Lower leg skin (tissue), 4 donors: ENCODE results near the gene LMNA. TPM values are rescaled to one million over a fixed set of nuclear protein-coding genes. Genes with fewer than 3 reads are reported as not detected.

ENCODE experiments used
- DNase-seq, 2 donors: peaks; one replicate each; pipeline ENCODE4 v3.0.0-alpha.2; 2019; ENCODE audit warnings: low spot score in 2 of 2
- H3K4me3 ChIP-seq: fragments of 200-600 bp; sonication (generic); 2 replicates; pipeline ENCODE4 v1.5.1; 2017; ENCODE audit warnings: mild to moderate bottlenecking, low read depth; ENCODE audit not compliant: poor library complexity, severe bottlenecking
- CTCF ChIP-seq, 3 donors: fragments of 450-650 bp; IDR thresholded peaks; one replicate each; pipeline ENCODE4 v1.5.1; 2016; ENCODE audit warnings: antibody characterized with exemption in 3 of 3, mild to moderate bottlenecking in 3 of 3, moderate library complexity in 2 of 3
- POLR2A ChIP-seq, 2 donors: fragments of 450-650 bp; IDR thresholded peaks; one replicate each; pipeline ENCODE4 v1.6.1; 2016 to 2017; ENCODE audit warnings: antibody characterized with exemption in 2 of 2, mild to moderate bottlenecking in 1 of 2, moderate library complexity in 1 of 2
- WGBS, 2 donors: methylation state at CpG; one replicate each; pipeline ENCODE4 v1.1.5; 2018; 5-methylcytosine and 5-hydroxymethylcytosine counted together
- intact Hi-C: fragments of 100-400 bp; cut with DNase I; formaldehyde crosslinking; loops from one replicate; pipeline ENCODE4 v1.15.0; 2023; ENCODE audit warnings: low total_unique reads
- total RNA-seq, 4 donors: library from RNA; depleted of rRNA; stranded (reverse); fragments of >200 nt; gene quantifications; one replicate each; pipeline ENCODE4 v1.1.0, GENCODE V29; 2016

The LMNA gene
- total RNA-seq, 4 donors from 2014 or later = 530 to 611 (median 555) TPM

DNA sequence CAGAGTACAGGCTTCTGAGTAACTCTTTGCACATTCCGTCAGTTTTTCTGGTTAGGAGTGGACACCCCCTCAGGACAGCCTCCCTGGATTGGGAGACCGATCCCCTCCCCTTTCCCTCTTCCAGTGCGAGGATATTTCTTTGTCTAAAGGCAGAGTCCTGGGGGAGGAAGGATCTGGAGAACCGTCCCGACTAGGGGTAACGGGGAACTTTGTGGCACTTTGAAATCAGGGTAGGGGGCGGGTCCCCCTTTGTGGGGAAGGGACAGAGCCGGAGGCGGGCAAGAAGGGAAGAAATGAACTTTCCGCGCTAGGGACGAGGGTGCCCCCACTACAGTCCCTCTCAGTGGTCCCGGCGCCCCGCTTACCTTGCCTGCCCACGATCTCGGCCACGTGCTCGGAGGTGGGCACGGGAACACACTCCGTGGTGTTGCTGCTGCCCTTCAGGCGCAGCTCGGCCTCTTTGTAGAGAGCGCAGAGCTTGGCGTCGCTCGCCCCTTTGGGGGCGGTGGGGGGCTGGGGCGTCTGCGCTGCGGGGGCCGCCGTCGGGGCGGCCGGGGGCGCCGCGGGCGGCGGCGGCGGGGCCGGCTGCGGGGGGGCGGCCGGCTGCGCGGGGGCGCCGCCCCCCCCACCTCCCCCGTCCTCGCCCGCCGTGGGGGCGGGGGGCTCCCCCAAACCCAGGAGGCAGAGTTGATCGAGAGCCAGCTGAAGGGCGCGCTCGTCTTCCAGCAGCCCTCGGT lies 33.2 kb upstream of the LMNA start:
- WGBS, 2 donors = 8 to 10% methylated on average over 30 to 49 of the region's 61 CpGs

GRCh38 chr1:156081917-156082308 lies 32.6 kb upstream of the LMNA start:
- intact Hi-C loops = no loop called here
- no peak for DNase-seq
- whole genome bisulfite sequencing, 2 donors = 0 to 3% methylated on average over 7 to 8 of the region's 10 CpGs

More for the DNA sequence above, 33.2 kb upstream of the LMNA start:
- intact Hi-C loops = no loop called here
- no peak for DNase-seq
- peak overlapping the region; percentile 57 for H3K4me3 ChIP-seq
- TF ChIP-seq POLR2A (IDR thresholded peaks at IDR 0.05) (no peak), CTCF (IDR thresholded peaks at IDR 0.05) (no peak)

DNA sequence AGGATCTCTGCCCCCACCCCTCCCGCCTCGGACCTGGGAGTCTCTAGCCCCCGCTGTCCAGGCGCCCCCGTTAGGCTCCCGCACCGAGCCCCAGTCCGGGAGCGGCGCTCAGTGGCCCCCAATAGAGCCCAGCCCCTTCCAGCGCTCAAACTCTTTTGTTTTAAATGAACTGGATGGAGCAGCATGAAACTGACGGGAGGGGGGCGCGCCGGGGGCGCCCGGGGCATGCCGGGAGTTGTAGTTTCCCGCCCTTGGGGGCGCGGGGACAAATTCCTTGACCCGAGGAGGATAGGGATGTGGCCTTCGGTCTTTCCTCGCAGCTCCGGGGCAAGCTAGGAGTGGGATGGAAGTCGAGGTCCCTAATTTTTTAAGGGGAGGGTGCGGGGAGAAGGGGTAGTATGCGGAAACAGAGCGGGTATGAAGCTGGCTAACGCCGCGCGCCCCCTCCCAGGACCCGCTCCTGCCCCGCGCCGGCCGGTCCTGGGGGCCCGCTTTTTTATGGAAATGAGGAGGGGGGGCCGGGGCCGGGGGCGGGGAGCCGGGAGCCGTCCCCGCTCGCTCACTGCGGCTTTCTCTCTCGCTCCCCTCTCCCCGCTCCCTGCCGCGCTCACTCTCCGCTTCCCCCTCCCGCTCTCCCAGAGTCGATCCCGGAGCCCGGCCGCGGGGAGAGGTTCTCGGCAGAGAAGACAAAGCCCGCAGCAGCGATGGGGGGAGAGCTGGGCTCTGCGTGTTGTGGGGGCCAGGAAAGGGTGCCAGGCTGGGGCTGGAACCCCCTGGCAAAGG lies 32.0 kb upstream of the LMNA start, which contains the start of gene MEX3A:
MEX3A (minus strand) TSS at position 157 of the 783 bp plus-strand sequence. CDS start 467 bp downstream, outside the sequence.
- peak within 1 kb of the TSS; percentile 57 for H3K4me3 ChIP-seq
- peak; percentile 69 to 96 for DNase-seq
- WGBS, 2 donors = 0 to 1% methylated on average over 49 to 58 of the region's 62 CpGs
- intact Hi-C loops = no loop called here
- no peak for TF ChIP-seq POLR2A (IDR thresholded peaks at IDR 0.05)
- no peak for TF ChIP-seq CTCF (IDR thresholded peaks at IDR 0.05)

More at GRCh38 chr1:156081917-156082308, 32.6 kb upstream of the LMNA start:
- H3K4me3 ChIP-seq = peak overlapping the region; percentile 57
- TF ChIP-seq POLR2A (IDR thresholded peaks at IDR 0.05) (no peak), CTCF (IDR thresholded peaks at IDR 0.05) (no peak)

DNA sequence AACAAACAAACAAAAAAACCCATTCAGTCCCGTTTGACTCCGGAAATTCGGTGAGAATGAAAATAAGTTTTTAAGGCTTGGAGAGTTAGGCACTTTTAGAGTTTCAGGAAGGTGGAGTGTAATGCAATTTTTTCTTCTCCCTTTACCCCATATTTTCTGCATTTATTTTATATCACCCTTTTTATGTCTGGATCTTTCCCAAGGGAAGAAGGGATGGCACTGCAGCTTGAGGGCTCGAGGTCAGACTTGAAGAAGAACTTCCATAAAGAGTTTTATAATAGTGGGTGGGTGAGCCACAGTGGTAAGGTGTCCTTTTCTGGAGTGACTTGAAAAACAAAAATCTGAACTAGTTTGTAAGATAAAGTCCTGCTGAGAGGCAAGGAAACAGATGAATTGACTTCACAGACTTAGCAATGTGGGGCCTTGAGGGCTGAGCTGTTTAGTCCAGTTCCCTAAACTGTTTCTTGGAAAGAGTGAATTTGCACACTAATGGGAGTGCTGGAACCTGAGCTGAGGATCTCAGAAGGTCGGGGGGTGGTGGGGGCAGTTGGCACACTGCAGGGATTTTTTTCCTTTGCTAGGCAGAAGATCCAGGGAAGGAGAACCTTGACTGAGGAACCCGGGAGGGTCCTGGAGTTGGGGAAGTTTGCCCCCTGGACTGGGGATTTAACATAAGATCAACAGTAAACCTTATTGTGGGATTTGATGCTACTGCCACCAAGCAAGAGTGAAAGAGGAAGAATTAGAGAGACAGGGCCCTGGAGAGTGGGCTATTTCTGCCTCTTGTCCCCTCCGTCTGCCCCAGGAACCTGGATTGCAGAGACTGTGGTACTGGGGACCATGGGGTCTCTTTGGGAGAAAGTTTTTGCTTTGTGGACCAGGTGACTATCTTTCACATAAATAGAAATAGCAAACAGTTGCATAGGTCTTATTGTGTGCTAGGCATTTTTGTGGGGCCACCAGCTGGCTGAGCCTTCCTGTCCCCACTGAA lies 30.4 kb upstream of the LMNA start:
- H3K4me3 ChIP-seq = no peak overlapping the region
- DNase-seq = no peak
- 57 to 73% methylated on average over 7 of the region's 7 CpGs for WGBS, 2 donors
- TF ChIP-seq CTCF (IDR thresholded peaks at IDR 0.05) (no peak), POLR2A (IDR thresholded peaks at IDR 0.05) (no peak)
- intact Hi-C loops = no loop called here

GRCh38 chr1:156086256-156086662 lies 28.3 kb upstream of the LMNA start:
- H3K4me3 ChIP-seq = no peak overlapping the region
- 57 to 70% methylated on average over 1 of the region's 1 CpG for WGBS, 2 donors
- DNase-seq = no peak
- intact Hi-C loops = no loop called here
- peak in 1 of 3 donors; percentile 100 for TF ChIP-seq CTCF (IDR thresholded peaks at IDR 0.05)
- TF ChIP-seq POLR2A (IDR thresholded peaks at IDR 0.05) = no peak
